IMR-90 (cell line): ENCODE data around the gene DENND2D. TPM values are rescaled to one million over a fixed set of nuclear protein-coding genes. Genes with fewer than 3 reads are reported as not detected.

Source experiments
- ATAC-seq: fragments of 200-7000 bp; cut with Tn5 transposase; 2 replicates; pipeline ENCODE4 v1.9.1; 2020; ENCODE audit warnings: low read depth, mild to moderate bottlenecking, moderate library complexity
- BruUV-seq: library from RNA; stranded (reverse); fragments of 400-500 nt; replicated peaks from 2 replicates; lab custom pipeline; 2021; lab: Mats Ljungman, UMichigan
- CTCF ChIA-PET: fragments of 300-600 bp; formaldehyde crosslinking; extraction: SDS; loops from one replicate; lab custom pipeline; 2021; ENCODE audit warnings: antibody characterized with exemption; lab: Yijun Ruan, JAX
- POLR2A ChIA-PET: fragments of 300-600 bp; sonication (Branson Sonifier 250); formaldehyde crosslinking; loops from one replicate; lab custom pipeline; 2022; ENCODE audit warnings: antibody characterized with exemption; ENCODE audit not compliant: unreplicated experiment; lab: Charles Lee
- DNase-seq: peaks from one replicate; pipeline ENCODE4 v3.0.0; 2013
- H2AFZ ChIP-seq: replicated peaks from 2 replicates; pipeline ENCODE3; 2013; ENCODE audit warnings: low read length, mild to moderate bottlenecking; ENCODE audit not compliant: poor library complexity
- H2AK5ac ChIP-seq: 2 replicates; pipeline ENCODE4 v1.6.1; 2013; ENCODE audit warnings: low read depth, low read length, inconsistent platforms
- H2AK9ac ChIP-seq: replicated peaks from 2 replicates; pipeline ENCODE3; 2013; ENCODE audit warnings: mild to moderate bottlenecking, low read depth, low read length, moderate library complexity; ENCODE audit not compliant: poor library complexity
- H2BK120ac ChIP-seq: 2 replicates; pipeline ENCODE4 v1.6.1; 2013; ENCODE audit warnings: low read depth, low read length, inconsistent platforms
- H2BK15ac ChIP-seq: 3 replicates; pipeline ENCODE4 v1.6.1; 2013; ENCODE audit warnings: low read depth, low read length, inconsistent platforms
- H2BK20ac ChIP-seq: 2 replicates; pipeline ENCODE4 v1.6.1; 2013; ENCODE audit warnings: low read depth, mild to moderate bottlenecking, inconsistent platforms, low read length, moderate library complexity
- H2BK5ac ChIP-seq: 2 replicates; pipeline ENCODE4 v1.6.1; 2013; ENCODE audit warnings: mild to moderate bottlenecking, low read depth, low read length, inconsistent platforms; ENCODE audit not compliant: poor library complexity, severe bottlenecking
- H3K14ac ChIP-seq: replicated peaks from 2 replicates; pipeline ENCODE4 v1.6.1; 2013; ENCODE audit warnings: low read depth, low read length, inconsistent platforms
- H3K18ac ChIP-seq: 2 replicates; pipeline ENCODE4 v1.6.1; 2013; ENCODE audit warnings: low read depth, low read length, control low read depth
- H3K23ac ChIP-seq: 2 replicates; pipeline ENCODE4 v1.6.1; 2013; ENCODE audit warnings: low read depth, low read length, inconsistent platforms
- H3K27ac ChIP-seq: 2 replicates; pipeline ENCODE4 v1.5.1; 2013; ENCODE audit warnings: mild to moderate bottlenecking, control low read depth, low read length; ENCODE audit not compliant: insufficient read depth
- H3K27me3 ChIP-seq: 2 replicates; pipeline ENCODE4 v1.6.1; 2013; ENCODE audit warnings: low read length; ENCODE audit not compliant: control insufficient read depth, insufficient read depth
- H3K36me3 ChIP-seq: 2 replicates; pipeline ENCODE4 v1.6.1; 2013; ENCODE audit warnings: low read length, mixed read lengths; ENCODE audit not compliant: control insufficient read depth, insufficient read depth
- H3K4ac ChIP-seq: 2 replicates; pipeline ENCODE4 v1.6.1; 2013; ENCODE audit warnings: low read depth, low read length, inconsistent platforms
- H3K4me1 ChIP-seq: 2 replicates; pipeline ENCODE4 v1.6.1; 2013; ENCODE audit warnings: low read length, mixed read lengths; ENCODE audit not compliant: control insufficient read depth, insufficient read depth
- H3K4me2 ChIP-seq: 2 replicates; pipeline ENCODE4 v1.6.1; 2013; ENCODE audit warnings: low read depth, mild to moderate bottlenecking, control low read depth, low read length, moderate library complexity
- H3K4me3 ChIP-seq: 2 replicates; pipeline ENCODE4 v1.5.1; 2013; ENCODE audit warnings: low read depth, mild to moderate bottlenecking, control low read depth, low read length, moderate library complexity; ENCODE audit not compliant: insufficient read depth
- H3K56ac ChIP-seq: 2 replicates; pipeline ENCODE4 v1.6.1; 2013; ENCODE audit warnings: low read length, inconsistent platforms; ENCODE audit not compliant: insufficient read depth; ENCODE audit errors: extremely low read depth
- H3K79me1 ChIP-seq, 2 experiments: 2 replicates each; pipeline ENCODE4 v1.6.1; 2013; ENCODE audit warnings: low read length in 2 of 2, inconsistent platforms in 1 of 2, low read depth in 1 of 2
- H3K9ac ChIP-seq: 2 replicates; pipeline ENCODE4 v1.6.1; 2013; ENCODE audit warnings: low read depth, low read length, control low read depth
- H3K9me1 ChIP-seq: 2 replicates; pipeline ENCODE4 v1.6.1; 2013; ENCODE audit warnings: low read length, inconsistent platforms; ENCODE audit not compliant: insufficient read depth
- H3K9me3 ChIP-seq: 2 replicates; pipeline ENCODE4 v1.6.1; 2013; ENCODE audit warnings: low read length; ENCODE audit not compliant: control insufficient read depth, insufficient read depth
- H4K20me1 ChIP-seq: 2 replicates; pipeline ENCODE4 v1.6.1; 2013; ENCODE audit warnings: low read length, inconsistent platforms; ENCODE audit not compliant: insufficient read depth
- H4K5ac ChIP-seq: 2 replicates; pipeline ENCODE4 v1.6.1; 2013; ENCODE audit warnings: mild to moderate bottlenecking, low read depth, low read length, control low read depth
- H4K8ac ChIP-seq, 2 experiments: 2 replicates each; pipeline ENCODE4 v1.6.1; 2013; ENCODE audit warnings: low read depth in 2 of 2, low read length in 2 of 2, control low read depth in 1 of 2, inconsistent platforms in 1 of 2
- H4K91ac ChIP-seq: 2 replicates; pipeline ENCODE4 v1.6.1; 2013; ENCODE audit warnings: low read depth, low read length, inconsistent platforms; ENCODE audit not compliant: insufficient read depth
- BHLHE40 ChIP-seq: fragments of 150-350 bp; IDR thresholded peaks from 2 replicates; pipeline ENCODE4 v1.6.1; 2016; ENCODE audit warnings: mild to moderate bottlenecking, low read depth, low read length
- CEBPB ChIP-seq: IDR thresholded peaks from 2 replicates; pipeline ENCODE4 v1.6.1; 2012; ENCODE audit warnings: low read depth, low read length, improper control_type of control experiment
- CHD1 ChIP-seq: IDR thresholded peaks from 2 replicates; pipeline ENCODE4 v1.6.1; 2012; ENCODE audit warnings: low read depth, low read length, improper control_type of control experiment
- CTCF ChIP-seq: conservative IDR thresholded peaks from 2 replicates; pipeline ENCODE4 v1.5.1; 2012; ENCODE audit warnings: mild to moderate bottlenecking, low read depth, low read length, improper control_type of control experiment
- FOS ChIP-seq: fragments of 150-350 bp; IDR thresholded peaks from 2 replicates; pipeline ENCODE4 v1.6.1; 2016; ENCODE audit warnings: low read depth, low read length
- MAFK ChIP-seq: IDR thresholded peaks from 2 replicates; pipeline ENCODE4 v1.6.1; 2012; ENCODE audit warnings: low read depth, low read length, improper control_type of control experiment
- MAZ ChIP-seq: IDR thresholded peaks from 2 replicates; pipeline ENCODE4 v1.6.1; 2012; ENCODE audit warnings: low read depth, mild to moderate bottlenecking, low read length, improper control_type of control experiment, moderate library complexity, borderline replicate concordance
- MXI1 ChIP-seq: IDR thresholded peaks from 2 replicates; pipeline ENCODE4 v1.6.1; 2012; ENCODE audit warnings: low read depth, mild to moderate bottlenecking, low read length, moderate library complexity, borderline replicate concordance
- NFE2L2 ChIP-seq: fragments of 150-350 bp; IDR thresholded peaks from 2 replicates; pipeline ENCODE4 v1.6.1; 2016; ENCODE audit warnings: low read depth, mild to moderate bottlenecking, low read length
- POLR2A ChIP-seq: IDR thresholded peaks from 2 replicates; pipeline ENCODE4 v1.6.1; 2012; ENCODE audit warnings: mild to moderate bottlenecking, low read depth, low read length
- RAD21 ChIP-seq: IDR thresholded peaks from 2 replicates; pipeline ENCODE4 v1.6.1; 2012; ENCODE audit warnings: low read length, improper control_type of control experiment
- RCOR1 ChIP-seq: IDR thresholded peaks from 2 replicates; pipeline ENCODE4 v1.6.1; 2012; ENCODE audit warnings: mild to moderate bottlenecking, low read length, improper control_type of control experiment; ENCODE audit not compliant: insufficient replicate concordance
- RFX5 ChIP-seq: IDR thresholded peaks from 2 replicates; pipeline ENCODE4 v1.8.0; 2012; ENCODE audit warnings: low read depth, mild to moderate bottlenecking, low read length, moderate library complexity
- SMC3 ChIP-seq: fragments of 150-350 bp; IDR thresholded peaks from 2 replicates; pipeline ENCODE4 v1.6.1; 2016; ENCODE audit warnings: low read depth, mild to moderate bottlenecking, antibody characterized with exemption, low read length, moderate library complexity
- dilution Hi-C: fragments of 300-500 bp; cut with HindIII; formaldehyde crosslinking; loops from one replicate; pipeline ENCODE4 v1.14.3; 2018; ENCODE audit warnings: low sequenced_read_pairs; ENCODE audit not compliant: unreplicated experiment
- in situ Hi-C: fragments of 300-500 bp; cut with MboI; formaldehyde crosslinking; loops from 3 replicates; pipeline ENCODE4 v1.14.3; 2019; ENCODE audit warnings: low sequenced_read_pairs, inconsistent platforms, mixed read lengths
- intact Hi-C: fragments of 100-400 bp; cut with micrococcal nuclease; formaldehyde crosslinking; loops from 2 replicates; pipeline ENCODE4 v1.10.0; 2022
- polyA plus RNA-seq, 3 experiments: library from polyadenylated mRNA; depleted of rRNA; stranded (reverse); fragments of >200 nt; gene quantifications; 2 replicates each; pipeline ENCODE4 v1.2.3, GENCODE V29; 2012; ENCODE audit warnings: low replicate concordance in 1 of 3
- total RNA-seq: library from RNA; depleted of rRNA; stranded (reverse); fragments of >200 nt; gene quantifications from 2 replicates; pipeline ENCODE4 v1.2.3, GENCODE V29; 2012
- TF ChIP-seq, protein P1 (sequence below): fragments of 150-350 bp; IDR thresholded peaks from 2 replicates; pipeline ENCODE4 v1.6.1; 2017; ENCODE audit warnings: mild to moderate bottlenecking, antibody characterized with exemption, low read length, low read depth
- TF ChIP-seq, protein P2 (sequence below): fragments of 150-350 bp; IDR thresholded peaks from 2 replicates; pipeline ENCODE4 v1.6.1; 2016; ENCODE audit warnings: low read depth, mild to moderate bottlenecking, low read length, moderate library complexity, borderline replicate concordance

Gene DENND2D
- total and polyA plus RNA-seq, 2 of the 4 experiments (the other 2 are of a cell fraction), result 0.86 to 0.90 TPM

- no peak for DNase-seq
- no peak for ATAC-seq
- BruUV-seq, result no TSS peak
- Histone ChIP-seq H4K5ac (no peak overlapping the region), H3K14ac (no peak overlapping the region), H3K4ac (no peak overlapping the region), H3K4me3 (no peak overlapping the region), H4K20me1 (no peaks in the 10 kb centered on the region), H3K9me3 (no peaks in the 10 kb centered on the region), H3K79me1 (no peaks in the 10 kb centered on the region), H2AK9ac (no peak overlapping the region), H3K18ac (no peak overlapping the region), H2BK5ac (no peak overlapping the region), H3K4me1 (no peaks in the 10 kb centered on the region), H3K36me3 (peaks cover 4% of the 10 kb centered on the region), H3K23ac (no peak overlapping the region), H2BK20ac (no peak overlapping the region), H4K91ac (no peak overlapping the region), H4K8ac (no peak overlapping the region), H3K9ac (no peak overlapping the region), H3K56ac (no peak overlapping the region), H2BK120ac (no peak overlapping the region), H3K9me1 (no peaks in the 10 kb centered on the region), H3K27me3 (no peaks in the 10 kb centered on the region), H3K4me2 (no peak overlapping the region), H3K27ac (no peak overlapping the region), H2AFZ (no peak overlapping the region), H2AK5ac (no peak overlapping the region), H2BK15ac (no peak overlapping the region)
- ChIA-PET POLR2A (no interaction called here), CTCF (no interaction called here)
- no peak for TF ChIP-seq RFX5
- TF ChIP-seq MXI1, result no peak
- no peak for TF ChIP-seq MAZ
- TF ChIP-seq CTCF, result no peak
- no peak for TF ChIP-seq SMC3
- TF ChIP-seq RCOR1, result no peak
- no peak for TF ChIP-seq POLR2A
- TF ChIP-seq BHLHE40, result no peak
- TF ChIP-seq, protein P1, sequence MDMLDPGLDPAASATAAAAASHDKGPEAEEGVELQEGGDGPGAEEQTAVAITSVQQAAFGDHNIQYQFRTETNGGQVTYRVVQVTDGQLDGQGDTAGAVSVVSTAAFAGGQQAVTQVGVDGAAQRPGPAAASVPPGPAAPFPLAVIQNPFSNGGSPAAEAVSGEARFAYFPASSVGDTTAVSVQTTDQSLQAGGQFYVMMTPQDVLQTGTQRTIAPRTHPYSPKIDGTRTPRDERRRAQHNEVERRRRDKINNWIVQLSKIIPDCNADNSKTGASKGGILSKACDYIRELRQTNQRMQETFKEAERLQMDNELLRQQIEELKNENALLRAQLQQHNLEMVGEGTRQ, result no peak
- no peak for TF ChIP-seq NFE2L2
- TF ChIP-seq CEBPB, result no peak
- TF ChIP-seq, protein P2, sequence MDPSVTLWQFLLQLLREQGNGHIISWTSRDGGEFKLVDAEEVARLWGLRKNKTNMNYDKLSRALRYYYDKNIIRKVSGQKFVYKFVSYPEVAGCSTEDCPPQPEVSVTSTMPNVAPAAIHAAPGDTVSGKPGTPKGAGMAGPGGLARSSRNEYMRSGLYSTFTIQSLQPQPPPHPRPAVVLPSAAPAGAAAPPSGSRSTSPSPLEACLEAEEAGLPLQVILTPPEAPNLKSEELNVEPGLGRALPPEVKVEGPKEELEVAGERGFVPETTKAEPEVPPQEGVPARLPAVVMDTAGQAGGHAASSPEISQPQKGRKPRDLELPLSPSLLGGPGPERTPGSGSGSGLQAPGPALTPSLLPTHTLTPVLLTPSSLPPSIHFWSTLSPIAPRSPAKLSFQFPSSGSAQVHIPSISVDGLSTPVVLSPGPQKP, result no peak
- TF ChIP-seq MAFK, result no peak
- no peak for TF ChIP-seq CHD1
- TF ChIP-seq RAD21, result no peak
- TF ChIP-seq FOS, result no peak
- intact Hi-C loops, result loop anchor here (5.0 kb wide), 1 partner anchor 33 kb away; no protein-coding TSS in a partner anchor
- in situ Hi-C loops, result no loop called here
- dilution Hi-C loops, result no loop called here
These were observed 20.4 kb downstream of the DENND2D start for GRCh38 chr1:111179968-111180533.
